Measurements from ENCODE around the gene SCN3B.
A peak's percentile ranks its signal among the peaks of the same experiment; 100 is the strongest.
"Not testable (repeated sequence)": the region's sequence is repeated elsewhere in the genome, so short reads cannot be mapped to it uniquely, and the experiment has no call there.

The SCN3B gene

GRCh38 chr11:123654566-123655081 lies at the start of gene SCN3B:
SCN3B (minus strand) TSS chr11:123654624; CDS start chr11:123653801, 823 bp downstream.
- DNase-seq = peak in 52 of 58 donors; percentile 9 to 87 (median 50)

- DNase-seq = no peak
Measured at GRCh38 chr11:123702696-123703095, 48.3 kb upstream of the SCN3B start.

- peak in 17 of 58 donors; percentile 2 to 61 (median 21) for DNase-seq
Measured at GRCh38 chr11:123702139-123702538, 47.7 kb upstream of the SCN3B start.

- DNase-seq = no peak
Measured at GRCh38 chr11:123700772-123701171, 46.3 kb upstream of the SCN3B start.

- DNase-seq = no peak
Measured at GRCh38 chr11:123698546-123699127, 44.2 kb upstream of the SCN3B start.

- no peak for DNase-seq
Measured at GRCh38 chr11:123696183-123696582, 41.8 kb upstream of the SCN3B start.

GRCh38 chr11:123695231-123695630 lies 40.8 kb upstream of the SCN3B start:
- no peak for DNase-seq

GRCh38 chr11:123694551-123694950 lies 40.1 kb upstream of the SCN3B start:
- DNase-seq = no peak

GRCh38 chr11:123692961-123693360 lies 38.5 kb upstream of the SCN3B start:
- DNase-seq = no peak

- DNase-seq = peak in 15 of 58 donors; percentile 1 to 49 (median 14)
Measured at GRCh38 chr11:123690485-123690884, 36.1 kb upstream of the SCN3B start.

- no peak for DNase-seq
Measured at GRCh38 chr11:123684601-123685000, 30.2 kb upstream of the SCN3B start.

- DNase-seq = peak in 5 of 58 donors; percentile 5 to 66 (median 26)
Measured at GRCh38 chr11:123683428-123684170, 29.2 kb upstream of the SCN3B start.

- DNase-seq = peak in 16 of 58 donors; percentile 10 to 65 (median 18)
Measured at GRCh38 chr11:123682696-123683410, 28.4 kb upstream of the SCN3B start.

- no peak for DNase-seq
Measured at GRCh38 chr11:123681030-123681429, 26.6 kb upstream of the SCN3B start.

GRCh38 chr11:123678246-123678645 lies 23.8 kb upstream of the SCN3B start:
- no peak for DNase-seq

GRCh38 chr11:123677510-123677909 lies 23.1 kb upstream of the SCN3B start:
- DNase-seq = no peak

GRCh38 chr11:123674297-123674696 lies 19.9 kb upstream of the SCN3B start:
- DNase-seq = no peak

- DNase-seq = peak in 20 of 58 donors; percentile 11 to 77 (median 32)
Measured at GRCh38 chr11:123672568-123672967, 18.1 kb upstream of the SCN3B start.

- DNase-seq = peak in 11 of 58 donors; percentile 8 to 60 (median 32)
Measured at GRCh38 chr11:123671534-123671933, 17.1 kb upstream of the SCN3B start.

- no peak for DNase-seq
Measured at GRCh38 chr11:123670081-123670480, 15.7 kb upstream of the SCN3B start.

GRCh38 chr11:123665306-123665705 lies 10.9 kb upstream of the SCN3B start:
- no peak for DNase-seq

GRCh38 chr11:123659965-123660364 lies 5.5 kb upstream of the SCN3B start:
- DNase-seq = not testable (repeated sequence)
